Choroid plexus epithelial cell (primary cell): ENCODE results near the gene TNFRSF1B.

Experiments
- DNase-seq: peaks from one replicate; pipeline ENCODE4 v3.0.0-alpha.2; 2010; ENCODE audit warnings: low read depth
- H3K4me3 ChIP-seq: 2 replicates; pipeline ENCODE4 v1.5.1; 2011; ENCODE audit warnings: low read depth, mild to moderate bottlenecking, control low read depth, low read length, moderate library complexity
- TF ChIP-seq, protein P1 (sequence below): conservative IDR thresholded peaks from 2 replicates; pipeline ENCODE4 v1.5.1; 2011; ENCODE audit warnings: low read depth, mild to moderate bottlenecking, control low read depth, inconsistent platforms, low read length, moderate library complexity

Gene TNFRSF1B

DNA sequence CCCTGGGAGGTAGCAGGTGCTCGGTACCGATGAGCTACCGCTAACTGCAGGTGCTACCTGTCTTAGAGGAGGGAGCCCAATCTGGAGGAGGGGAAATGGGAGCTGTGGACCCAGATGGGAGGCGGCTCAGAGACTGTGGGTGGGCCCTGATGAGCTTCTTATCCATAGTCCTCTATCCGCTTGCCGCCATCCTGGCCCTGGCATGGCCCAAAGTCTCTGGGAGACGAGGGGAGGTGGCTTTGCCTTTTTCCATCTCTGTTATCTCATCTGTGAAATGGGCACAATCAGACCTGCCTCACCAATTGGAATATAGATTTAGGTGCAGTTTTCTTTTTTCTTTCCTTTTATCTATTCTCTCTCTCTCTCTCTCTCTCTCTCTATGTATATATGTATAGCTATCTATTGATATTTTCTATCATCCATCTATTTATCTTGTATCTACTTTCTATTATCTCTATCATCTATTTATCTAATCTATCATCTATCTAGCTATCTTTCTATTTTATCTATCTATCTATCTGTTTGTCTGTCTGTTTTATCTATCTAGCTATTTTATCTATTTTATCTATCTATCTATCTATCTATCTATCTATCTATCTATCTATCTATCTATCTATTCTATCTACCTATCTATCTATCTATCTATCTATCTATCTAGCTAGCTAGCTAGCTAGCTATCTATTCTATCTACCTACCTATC lies 16.5 kb downstream of the TNFRSF1B start:
- DNase-seq: no peak
- TF ChIP-seq, protein P1, sequence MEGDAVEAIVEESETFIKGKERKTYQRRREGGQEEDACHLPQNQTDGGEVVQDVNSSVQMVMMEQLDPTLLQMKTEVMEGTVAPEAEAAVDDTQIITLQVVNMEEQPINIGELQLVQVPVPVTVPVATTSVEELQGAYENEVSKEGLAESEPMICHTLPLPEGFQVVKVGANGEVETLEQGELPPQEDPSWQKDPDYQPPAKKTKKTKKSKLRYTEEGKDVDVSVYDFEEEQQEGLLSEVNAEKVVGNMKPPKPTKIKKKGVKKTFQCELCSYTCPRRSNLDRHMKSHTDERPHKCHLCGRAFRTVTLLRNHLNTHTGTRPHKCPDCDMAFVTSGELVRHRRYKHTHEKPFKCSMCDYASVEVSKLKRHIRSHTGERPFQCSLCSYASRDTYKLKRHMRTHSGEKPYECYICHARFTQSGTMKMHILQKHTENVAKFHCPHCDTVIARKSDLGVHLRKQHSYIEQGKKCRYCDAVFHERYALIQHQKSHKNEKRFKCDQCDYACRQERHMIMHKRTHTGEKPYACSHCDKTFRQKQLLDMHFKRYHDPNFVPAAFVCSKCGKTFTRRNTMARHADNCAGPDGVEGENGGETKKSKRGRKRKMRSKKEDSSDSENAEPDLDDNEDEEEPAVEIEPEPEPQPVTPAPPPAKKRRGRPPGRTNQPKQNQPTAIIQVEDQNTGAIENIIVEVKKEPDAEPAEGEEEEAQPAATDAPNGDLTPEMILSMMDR: no peak
- H3K4me3 ChIP-seq: no peak overlapping the region

DNA sequence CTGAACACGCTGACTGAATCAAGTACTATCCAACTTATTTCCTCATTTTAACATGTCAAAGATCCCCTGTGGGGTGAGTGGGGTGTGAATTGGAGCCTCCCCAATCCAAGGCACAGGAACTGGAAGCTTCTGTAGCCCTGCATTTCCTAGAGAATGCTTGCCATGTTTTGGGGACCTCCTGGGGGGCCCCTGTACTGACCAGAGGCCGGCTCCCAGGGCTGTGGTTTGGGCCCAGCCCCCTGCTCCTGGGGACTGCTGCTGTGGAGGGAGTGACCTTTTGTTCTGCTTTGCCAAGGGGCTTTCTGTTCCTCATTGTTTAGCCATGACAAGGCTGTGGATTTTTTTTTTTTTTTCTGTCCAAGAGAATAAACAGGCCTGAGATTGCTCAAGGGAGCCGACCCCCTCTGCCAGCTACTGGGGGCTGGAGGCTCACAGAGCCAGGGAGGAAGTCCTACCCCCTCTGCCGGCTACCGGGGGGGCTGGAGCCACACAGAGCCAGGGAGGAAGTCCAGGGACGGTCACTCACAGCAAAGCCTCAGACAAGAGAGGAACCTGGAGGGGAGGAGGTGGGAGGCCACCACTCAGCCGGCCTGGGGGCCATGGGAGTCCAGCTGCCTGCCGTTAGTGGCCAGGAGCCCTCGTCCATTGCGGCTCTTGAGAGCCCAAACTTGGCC lies 17.4 kb downstream of the TNFRSF1B start:
- peak overlapping the region; percentile 18 for H3K4me3 ChIP-seq
- peak; percentile 98 for DNase-seq
- TF ChIP-seq, protein P1: peak; percentile 56

DNA sequence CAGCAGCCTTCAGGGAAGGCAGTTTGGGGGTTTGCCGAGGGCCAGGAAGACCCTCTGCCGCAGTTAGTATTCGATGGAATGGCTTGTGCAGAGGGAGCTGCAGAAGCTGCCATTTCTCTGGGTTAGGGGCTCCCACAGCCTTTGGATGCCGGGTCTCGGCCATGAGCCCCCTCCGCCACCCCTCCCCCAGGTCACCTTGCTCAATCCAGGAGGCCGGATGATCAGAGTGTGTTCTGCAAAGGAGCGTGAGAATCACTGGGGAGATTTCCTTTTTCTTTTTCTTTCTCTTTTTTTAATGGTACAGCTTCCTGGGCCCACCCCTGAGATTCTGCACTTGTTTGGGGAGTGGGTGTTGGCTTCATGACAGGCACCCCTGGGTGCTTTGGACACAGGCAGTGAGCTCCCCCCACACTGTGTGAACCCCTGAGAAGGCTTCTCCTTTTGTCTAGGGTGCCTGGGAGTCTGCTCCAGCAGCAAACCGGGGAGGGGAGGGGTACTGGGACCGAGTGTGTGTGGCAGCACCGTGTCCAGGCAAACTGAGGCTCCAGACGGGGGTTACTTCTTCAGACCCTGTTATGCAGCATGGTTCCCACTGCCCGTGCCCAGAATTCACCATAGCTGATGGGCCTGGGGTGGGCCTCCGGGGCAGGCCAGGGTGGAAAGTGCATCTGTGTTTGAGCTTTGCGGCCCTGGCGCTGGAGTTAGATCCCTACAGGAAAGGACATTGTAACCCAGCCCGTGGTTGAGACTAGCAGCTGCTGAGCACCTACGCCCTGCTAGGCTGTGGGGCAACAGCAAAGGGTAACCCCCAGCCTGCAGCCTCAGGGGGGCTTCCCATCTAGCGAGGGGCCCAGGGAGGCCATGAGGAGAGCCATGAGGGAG lies 18.5 kb downstream of the TNFRSF1B start:
- peak overlapping the region; percentile 7 for H3K4me3 ChIP-seq
- DNase-seq: peak; percentile 57
- TF ChIP-seq, protein P1: no peak

DNA sequence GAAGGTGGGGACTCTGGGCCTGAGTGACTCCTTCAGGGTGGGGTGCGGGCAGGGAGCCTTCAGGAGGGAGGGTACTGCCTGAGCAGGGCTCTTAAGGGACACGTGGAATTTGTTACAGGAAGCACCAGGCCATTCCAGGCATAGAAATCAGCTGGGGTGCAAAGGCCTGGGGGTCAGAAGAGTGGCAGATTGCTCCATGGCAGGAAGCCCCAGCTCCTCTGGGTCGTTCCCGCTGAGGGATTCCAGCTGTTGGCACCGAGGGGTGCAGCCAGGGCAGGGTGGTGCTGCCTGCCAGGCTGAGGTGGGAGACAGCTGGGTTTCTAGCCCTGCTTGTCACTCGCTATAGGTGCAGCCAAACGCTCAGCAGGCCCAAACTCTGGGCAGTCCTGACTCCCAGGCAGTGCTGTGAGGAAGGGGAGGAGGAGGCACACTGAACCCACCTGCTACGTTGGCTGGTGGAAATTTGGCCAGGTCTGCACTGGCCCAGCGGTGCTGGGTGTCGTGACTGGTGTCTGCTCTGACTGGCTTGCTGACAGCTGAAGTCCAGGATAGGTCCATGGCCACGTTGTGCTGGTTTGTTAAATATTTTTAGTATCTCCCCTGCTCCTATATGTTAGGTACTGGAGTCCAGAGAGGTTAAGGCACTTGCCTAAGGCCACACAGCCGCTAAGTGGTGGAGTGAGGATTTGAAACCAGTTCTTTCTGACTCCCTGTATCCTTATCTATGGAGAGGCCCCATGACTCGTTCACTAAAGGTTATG lies 19.3 kb downstream of the TNFRSF1B start:
- TF ChIP-seq, protein P1: no peak
- no peak overlapping the region for H3K4me3 ChIP-seq
- peak; percentile 43 for DNase-seq

DNA sequence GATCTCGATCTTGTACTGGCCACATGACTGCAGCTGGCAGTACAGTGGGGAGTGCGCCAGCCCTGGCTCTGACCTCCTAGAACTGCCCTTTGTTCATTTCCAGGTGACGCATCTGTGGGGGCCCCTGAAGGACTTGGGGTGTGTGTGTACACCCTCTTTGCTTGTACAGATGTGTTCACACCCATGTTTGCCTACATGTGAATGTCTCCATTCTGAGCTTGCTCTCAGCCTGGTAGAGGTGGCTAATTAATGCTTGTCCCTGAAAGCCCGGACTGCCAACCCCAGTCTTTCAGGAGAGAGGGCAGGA lies 19.8 kb downstream of the TNFRSF1B start:
- TF ChIP-seq, protein P1: no peak
- no peak for DNase-seq
- no peak overlapping the region for H3K4me3 ChIP-seq

DNA sequence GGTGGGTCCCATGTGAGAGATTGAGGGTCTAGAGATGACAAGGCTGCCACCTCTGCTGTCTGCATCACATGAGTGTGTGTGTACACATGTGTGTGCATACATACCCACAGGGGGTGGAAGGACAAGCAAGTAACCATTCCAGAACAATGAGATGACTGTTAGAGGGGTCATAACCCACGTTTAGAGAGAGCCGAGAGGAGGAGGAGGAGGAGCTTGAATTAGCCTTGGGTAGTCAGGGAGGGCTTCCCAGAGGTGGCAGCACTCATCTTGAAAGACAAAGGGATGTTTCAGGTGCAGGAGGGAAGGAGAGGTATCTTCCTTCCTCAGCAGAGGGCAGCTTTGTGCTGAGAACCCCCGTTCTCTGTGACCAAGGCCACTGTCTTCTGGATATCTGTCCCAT lies 21.3 kb downstream of the TNFRSF1B start:
- H3K4me3 ChIP-seq: no peak overlapping the region
- peak; percentile 54 for DNase-seq
- TF ChIP-seq, protein P1: no peak
